Peyer's patch (tissue), 4 donors: ENCODE measurements around the gene LRRC8E. TPM values are rescaled to one million over a fixed set of nuclear protein-coding genes. Genes with fewer than 3 reads are reported as not detected.

Source experiments
- DNase-seq, 3 donors: peaks; one replicate each; pipeline ENCODE4 v3.0.0-alpha.2; 2017 to 2019
- H3K27ac ChIP-seq, 4 donors: fragments of 200-600 bp; sonication (generic); one replicate each; pipeline ENCODE4 v1.5.1; 2016 to 2019
- H3K27me3 ChIP-seq, 2 donors: fragments of 200-600 bp; sonication (generic); one replicate each; pipeline ENCODE4 v1.5.1; 2019
- H3K36me3 ChIP-seq, 3 donors: fragments of 200-600 bp; sonication (generic); one replicate each; pipeline ENCODE4 v1.5.1; 2016 to 2019
- H3K4me1 ChIP-seq, 4 donors: fragments of 200-600 bp; sonication (generic); one replicate each; pipeline ENCODE4 v1.5.1; 2016 to 2019
- H3K4me3 ChIP-seq, 4 donors: fragments of 200-600 bp; sonication (generic); 1 replicate in 3 of 4; 2 replicates in 1 of 4; pipeline ENCODE4 v1.5.1; 2016 to 2019; ENCODE audit warnings: mild to moderate bottlenecking in 1 of 4
- H3K9me3 ChIP-seq, 4 donors: fragments of 200-600 bp; sonication (generic); one replicate each; pipeline ENCODE4 v1.5.1; 2016 to 2019; ENCODE audit warnings: mild to moderate bottlenecking in 1 of 4
- CTCF ChIP-seq, 6 experiments: fragments of 450-650 bp in 4 of 6; fragments of 200-600 bp in 2 of 6; sonication (generic) in 1 of 6; IDR thresholded peaks; one replicate each; pipeline ENCODE4 v1.5.1; 2017 to 2019; ENCODE audit warnings: antibody characterized with exemption in 6 of 6, mild to moderate bottlenecking in 3 of 6, moderate library complexity in 1 of 6
- POLR2A ChIP-seq, 2 donors: fragments of 450-650 bp; IDR thresholded peaks; one replicate each; pipeline ENCODE4 v1.5.1; 2017; ENCODE audit warnings: antibody characterized with exemption in 2 of 2, mild to moderate bottlenecking in 2 of 2, moderate library complexity in 2 of 2
- total RNA-seq, 4 donors: library from RNA; depleted of rRNA; stranded (reverse); fragments of >200 nt; gene quantifications; one replicate each; pipeline ENCODE4 v1.1.0, GENCODE V29; 2016

The LRRC8E gene
- total RNA-seq, 4 donors from 2014 or later: 0.57 to 0.88 (median 0.80) TPM; not detected in 1

- Histone ChIP-seq H3K27ac (no peak overlapping the region), H3K4me1 (peaks cover 3 to 26% (median 15%) of the 10 kb centered on the region in 4 donors)
These were observed 12.6 kb downstream of the LRRC8E start for GRCh38 chr19:7900931-7901330.

GRCh38 chr19:7901337-7901736 lies 13.0 kb downstream of the LRRC8E start:
- no peak overlapping the region for H3K4me3 ChIP-seq
- H3K27ac ChIP-seq: no peak overlapping the region
- no peaks in the 10 kb centered on the region for H3K9me3 ChIP-seq
- H3K27me3 ChIP-seq: no peaks in the 10 kb centered on the region
- no peak for DNase-seq
- H3K4me1 ChIP-seq: peaks cover 3 to 30% (median 15%) of the 10 kb centered on the region in 4 donors
- peaks cover 0 to 10% (median 0%) of the 10 kb centered on the region in 3 donors for H3K36me3 ChIP-seq
- no peak for TF ChIP-seq POLR2A (IDR thresholded peaks at IDR 0.05)
- no peak for TF ChIP-seq CTCF (IDR thresholded peaks at IDR 0.05)

More at GRCh38 chr19:7900931-7901330, 12.6 kb downstream of the LRRC8E start:
- Histone ChIP-seq H3K9me3 (no peaks in the 10 kb centered on the region), H3K36me3 (peaks cover 0 to 6% (median 0%) of the 10 kb centered on the region in 3 donors), H3K27me3 (no peaks in the 10 kb centered on the region), H3K4me3 (no peak overlapping the region)
- DNase-seq: no peak
- no peak for TF ChIP-seq POLR2A (IDR thresholded peaks at IDR 0.05)

- H3K27ac ChIP-seq: peak overlapping the region; percentile 52 to 95 (median 86)
- H3K9me3 ChIP-seq: no peaks in the 10 kb centered on the region
- H3K4me1 ChIP-seq: peaks cover 3 to 30% (median 15%) of the 10 kb centered on the region in 4 donors
- peaks cover 0 to 21% (median 0%) of the 10 kb centered on the region in 3 donors for H3K36me3 ChIP-seq
- no peak for TF ChIP-seq CTCF (IDR thresholded peaks at IDR 0.05)
- no peak for TF ChIP-seq POLR2A (IDR thresholded peaks at IDR 0.05)
- DNase-seq: no peak
- no peaks in the 10 kb centered on the region for H3K27me3 ChIP-seq
- peak overlapping the region; percentile 37 to 89 (median 70) for H3K4me3 ChIP-seq
These were observed 14.5 kb downstream of the LRRC8E start for GRCh38 chr19:7902796-7903243.

DNA sequence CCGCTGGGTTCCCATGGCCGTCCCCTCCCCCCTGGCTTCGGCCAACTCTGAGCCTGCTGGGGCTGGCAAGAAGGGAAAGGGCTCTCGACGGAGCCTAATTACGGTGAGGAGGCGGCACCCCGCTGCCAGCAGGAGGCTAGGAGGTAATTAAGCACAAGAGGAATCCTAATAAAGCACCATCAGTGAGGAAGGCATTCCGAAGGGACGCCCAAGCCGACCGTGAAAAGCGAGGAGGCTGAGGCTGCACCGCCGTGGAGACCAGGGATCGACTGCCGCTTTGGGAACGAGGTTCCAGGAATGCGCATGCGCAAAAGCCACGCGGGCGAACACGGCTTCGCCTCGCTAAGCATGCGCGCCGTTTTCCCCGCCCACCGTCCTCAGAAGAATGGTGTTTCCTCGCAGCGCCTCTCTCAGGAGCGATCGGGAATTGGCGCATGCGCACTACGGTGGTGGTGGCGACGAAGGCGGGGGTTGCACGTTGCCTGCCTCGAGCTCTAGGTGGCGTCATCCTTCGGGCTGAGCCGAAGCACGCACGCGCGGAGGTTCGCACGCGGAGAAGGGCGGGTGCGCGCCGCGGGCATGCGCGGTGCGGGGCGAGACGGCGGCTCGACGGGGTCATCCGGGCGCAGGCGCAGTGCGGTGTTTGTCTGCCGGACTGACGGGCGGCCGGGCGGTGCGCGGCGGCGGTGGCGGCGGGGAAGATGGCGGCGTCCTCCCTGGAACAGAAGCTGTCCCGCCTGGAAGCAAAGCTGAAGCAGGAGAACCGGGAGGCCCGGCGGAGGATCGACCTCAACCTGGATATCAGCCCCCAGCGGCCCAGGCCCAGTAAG lies 15.1 kb downstream of the LRRC8E start, which contains the start of gene MAP2K7:
TSS of gene MAP2K7 (plus strand) at position 634 of the 830 bp plus-strand sequence. CDS start at position 702, 68 bp downstream.
- peak; percentile 100 for DNase-seq
- Histone ChIP-seq H3K27me3 (no peaks in the 10 kb centered on the region), H3K4me3 (peak within 1 kb of the TSS; percentile 81 to 98 (median 86)), H3K27ac (peak within 1 kb of the TSS; percentile 88 to 95 (median 92)), H3K36me3 (peaks cover 0 to 21% (median 0%) of the 10 kb centered on the region in 3 donors), H3K9me3 (no peaks in the 10 kb centered on the region), H3K4me1 (peaks cover 3 to 30% (median 15%) of the 10 kb centered on the region in 4 donors)
- TF ChIP-seq CTCF (IDR thresholded peaks at IDR 0.05): peak; percentile 35 to 68 (median 56)
- peak; percentile 53 to 56 for TF ChIP-seq POLR2A (IDR thresholded peaks at IDR 0.05)

- Histone ChIP-seq H3K4me3 (peak overlapping the region; percentile 81 to 98 (median 86)), H3K27me3 (no peaks in the 10 kb centered on the region), H3K4me1 (peaks cover 3 to 30% (median 15%) of the 10 kb centered on the region in 4 donors), H3K27ac (peak overlapping the region; percentile 88 to 95 (median 92)), H3K9me3 (no peaks in the 10 kb centered on the region), H3K36me3 (peaks cover 0 to 26% (median 0%) of the 10 kb centered on the region in 3 donors)
- peak in 2 of 3 donors; percentile 49 to 80 for DNase-seq
- TF ChIP-seq CTCF (IDR thresholded peaks at IDR 0.05) (no peak), POLR2A (IDR thresholded peaks at IDR 0.05) (no peak)
These were observed 16.0 kb downstream of the LRRC8E start for GRCh38 chr19:7904074-7905020.
